GM12878 (cell line): Measurements from ENCODE around the gene SORCS2. TPM values are rescaled to one million over a fixed set of nuclear protein-coding genes. Genes with fewer than 3 reads are reported as not detected.

Source experiments
- ATAC-seq: fragments of 200-7000 bp; cut with Tn5 transposase; 3 replicates; pipeline ENCODE4 v1.9.1; 2020; ENCODE audit warnings: mild to moderate bottlenecking, moderate library complexity
- BruUV-seq: library from RNA; stranded (reverse); fragments of 400-500 nt; replicated peaks from 2 replicates; lab custom pipeline; 2021; lab: Mats Ljungman, UMichigan
- CTCF ChIA-PET: fragments of 300-600 bp; sonication (Branson Sonifier 250); formaldehyde crosslinking; extraction: SDS; loops from one replicate; lab custom pipeline; 2021; ENCODE audit warnings: inconsistent platforms; lab: Yijun Ruan, JAX
- POLR2A ChIA-PET: fragments of 350-600 bp; formaldehyde crosslinking; extraction: SDS; loops from one replicate; lab custom pipeline; 2021; ENCODE audit warnings: inconsistent platforms; lab: Charles Lee
- RAD21 ChIA-PET: fragments of 300-600 bp; sonication (Branson Sonifier 250); formaldehyde crosslinking; loops from one replicate; lab custom pipeline; 2023; ENCODE audit warnings: antibody characterized with exemption; ENCODE audit not compliant: unreplicated experiment; lab: Charles Lee
- SMC1A ChIA-PET: fragments of 300-600 bp; sonication (Branson Sonifier 250); formaldehyde crosslinking; loops from one replicate; lab custom pipeline; 2023; ENCODE audit not compliant: unreplicated experiment, uncharacterized antibody; lab: Charles Lee
- DNase-seq: peaks from one replicate; pipeline ENCODE4 v3.0.0-alpha.2; 2011; ENCODE audit warnings: low read depth, low spot score
- FAIRE-seq: peaks from 3 replicates; lab custom pipeline; 2011; peaks lifted over from hg19 to GRCh38; lab: Jason Lieb, UNC
- H2AFZ ChIP-seq: 2 replicates; pipeline ENCODE4 v1.6.0; 2011; ENCODE audit warnings: low read depth, low read length, control low read depth; ENCODE audit not compliant: control insufficient read depth
- H3K27ac ChIP-seq: 2 replicates; pipeline ENCODE4 v1.5.1; 2011; ENCODE audit warnings: control low read depth; ENCODE audit not compliant: control insufficient read depth, insufficient read depth
- H3K27me3 ChIP-seq, 2 experiments: replicated peaks in 1 of 2; 2 replicates each; pipeline versions ENCODE4 v1.6.0 to v1.6.1; 2011; ENCODE audit warnings: low read length in 1 of 2; ENCODE audit not compliant: control insufficient read depth in 2 of 2, insufficient read depth in 2 of 2
- H3K36me3 ChIP-seq, 2 experiments: 2 replicates each; pipeline ENCODE4 v1.5.1; 2011; ENCODE audit warnings: low read length in 1 of 2; ENCODE audit not compliant: control insufficient read depth in 2 of 2, insufficient read depth in 2 of 2
- H3K4me1 ChIP-seq: 2 replicates; pipeline ENCODE4 v1.6.1; 2011; ENCODE audit warnings: mild to moderate bottlenecking, low read length, moderate library complexity, mixed read lengths; ENCODE audit not compliant: control insufficient read depth, insufficient read depth
- H3K4me2 ChIP-seq: 2 replicates; pipeline ENCODE4 v1.6.0; 2011; ENCODE audit warnings: control low read depth; ENCODE audit not compliant: control insufficient read depth, insufficient read depth
- H3K4me3 ChIP-seq: fragments of 200-600 bp; sonication (generic); 2 replicates; pipeline ENCODE4 v1.5.1; 2016
- H3K79me2 ChIP-seq: 2 replicates; pipeline ENCODE4 v1.6.0; 2011; ENCODE audit warnings: low read length; ENCODE audit not compliant: control insufficient read depth, insufficient read depth
- H3K9ac ChIP-seq: 2 replicates; pipeline ENCODE4 v1.8.0; 2011; ENCODE audit warnings: low read length, control low read depth, mixed read lengths; ENCODE audit not compliant: control insufficient read depth, insufficient read depth
- H3K9me3 ChIP-seq: replicated peaks from 3 replicates; pipeline ENCODE4 v1.5.1; 2011; ENCODE audit warnings: mild to moderate bottlenecking, low read length; ENCODE audit not compliant: control insufficient read depth, insufficient read depth
- H4K20me1 ChIP-seq: 2 replicates; pipeline ENCODE4 v1.6.0; 2011; ENCODE audit not compliant: control insufficient read depth, insufficient read depth
- ASH2L ChIP-seq: fragments of 300-600, 200-600 bp; sonication (generic); IDR thresholded peaks from 2 replicates; pipeline ENCODE4 v1.6.1; 2017; ENCODE audit warnings: low read depth, mild to moderate bottlenecking, borderline replicate concordance
- ATF2 ChIP-seq: IDR thresholded peaks from 2 replicates; pipeline ENCODE4 v1.6.1; 2012; ENCODE audit warnings: low read length, inconsistent platforms
- BCL3 ChIP-seq: IDR thresholded peaks from 2 replicates; pipeline ENCODE4 v1.6.1; 2011; ENCODE audit warnings: borderline replicate concordance, low read depth, mild to moderate bottlenecking, moderate library complexity, low read length; ENCODE audit not compliant: insufficient read depth, poor library complexity, severe bottlenecking
- BMI1 ChIP-seq: fragments of 450-650 bp; IDR thresholded peaks from 2 replicates; pipeline ENCODE4 v1.6.1; 2016; ENCODE audit warnings: mild to moderate bottlenecking, moderate library complexity, borderline replicate concordance
- CBFB ChIP-seq: IDR thresholded peaks from 2 replicates; pipeline ENCODE4 v1.6.1; 2016; ENCODE audit warnings: antibody characterized with exemption, low read depth
- MYB ChIP-seq: fragments of 150-350 bp; IDR thresholded peaks from 2 replicates; pipeline ENCODE4 v1.6.1; 2014; ENCODE audit warnings: mild to moderate bottlenecking, low read depth, low read length, borderline replicate concordance
- RBBP5 ChIP-seq: fragments of 200-600 bp; sonication (generic); conservative IDR thresholded peaks from 2 replicates; pipeline ENCODE4 v1.6.1; 2016
- RELA ChIP-seq: fragments of 450-650 bp; IDR thresholded peaks from 2 replicates; pipeline ENCODE4 v1.8.0; 2014; ENCODE audit warnings: borderline replicate concordance; ENCODE audit not compliant: partially characterized antibody
- SKIL ChIP-seq: fragments of 450-650 bp; IDR thresholded peaks from 2 replicates; pipeline ENCODE4 v1.6.1; 2017; ENCODE audit warnings: mild to moderate bottlenecking, low read depth, inconsistent platforms; ENCODE audit not compliant: poor library complexity, severe bottlenecking
- SPI1 ChIP-seq: IDR thresholded peaks from 2 replicates; pipeline ENCODE4 v1.6.1; 2011; ENCODE audit warnings: low read depth, mild to moderate bottlenecking, low read length, moderate library complexity, borderline replicate concordance; ENCODE audit not compliant: insufficient read depth
- ZBED1 ChIP-seq: IDR thresholded peaks from 2 replicates; pipeline ENCODE4 v1.6.1; 2016; ENCODE audit warnings: borderline replicate concordance
- ZNF274 ChIP-seq: IDR thresholded peaks from one replicate; pipeline ENCODE4 v1.8.0; 2011; ENCODE audit not compliant: insufficient read length, insufficient read depth
- WGBS: methylation state at CpG from one replicate; pipeline ENCODE4 v1.1.6; 2016; ENCODE audit warnings: low lambda C conversion rate; ENCODE audit not compliant: insufficient replicate concordance, insufficient coverage; ENCODE audit errors: missing lambda C conversion rate; 5-methylcytosine and 5-hydroxymethylcytosine counted together
- in situ Hi-C: fragments of 300-500 bp; cut with MboI; formaldehyde crosslinking; loops from 9 replicates; pipeline ENCODE4 v1.14.3; 2018; ENCODE audit warnings: mixed read lengths
- intact Hi-C: fragments of 100-400 bp; cut with micrococcal nuclease; formaldehyde crosslinking; loops from one replicate; pipeline ENCODE4 v1.14.2; 2022; ENCODE audit not compliant: unreplicated experiment
- polyA plus RNA-seq, 11 experiments: library from polyadenylated mRNA; depleted of rRNA in 4 of 11; unstranded in 6 of 11; stranded (reverse) in 5 of 11; fragments of >200 nt; fragmentation: Nextera tagmentation in 4 of 11; fragmentation: Illumina TruSeq in 1 of 11; extraction: Ambion mirVana in 4 of 11; extraction: Trizol in 1 of 11; gene quantifications; 1 replicate in 1 of 11; 2 replicates in 10 of 11; pipeline versions ENCODE4 v1.2.1 to v1.2.3, GENCODE V29; 2011 to 2016; ENCODE audit warnings: inconsistent platforms in 2 of 11, missing spikeins in 2 of 11, low read depth in 1 of 11
- total RNA-seq, 4 experiments: library from RNA; depleted of rRNA in 3 of 4; stranded (reverse); fragments of >200 nt in 3 of 4; fragmentation: Illumina TruSeq in 1 of 4; extraction: Trizol in 1 of 4; gene quantifications; 2 replicates each; pipeline versions ENCODE4 v1.2.1 to v1.2.3, GENCODE V29; 2013 to 2021
- TF ChIP-seq, protein P1 (sequence below): IDR thresholded peaks from 2 replicates; pipeline ENCODE4 v1.6.1; 2011; ENCODE audit warnings: borderline replicate concordance, low read depth, mild to moderate bottlenecking, moderate library complexity, mixed read lengths, low read length; ENCODE audit not compliant: insufficient read depth; ENCODE audit errors: extremely low read length
- TF ChIP-seq, protein P2 (sequence below): IDR thresholded peaks from 2 replicates; pipeline ENCODE4 v1.6.1; 2012; ENCODE audit warnings: low read depth, low read length, improper control_type of control experiment

Gene SORCS2
- total and polyA plus RNA-seq, 10 of the 15 experiments (the other 5 are each of a cell fraction or from before 2014, with no cell fraction given), result 0.01 to 0.15 (median 0.05) TPM; not detected in 5

DNA sequence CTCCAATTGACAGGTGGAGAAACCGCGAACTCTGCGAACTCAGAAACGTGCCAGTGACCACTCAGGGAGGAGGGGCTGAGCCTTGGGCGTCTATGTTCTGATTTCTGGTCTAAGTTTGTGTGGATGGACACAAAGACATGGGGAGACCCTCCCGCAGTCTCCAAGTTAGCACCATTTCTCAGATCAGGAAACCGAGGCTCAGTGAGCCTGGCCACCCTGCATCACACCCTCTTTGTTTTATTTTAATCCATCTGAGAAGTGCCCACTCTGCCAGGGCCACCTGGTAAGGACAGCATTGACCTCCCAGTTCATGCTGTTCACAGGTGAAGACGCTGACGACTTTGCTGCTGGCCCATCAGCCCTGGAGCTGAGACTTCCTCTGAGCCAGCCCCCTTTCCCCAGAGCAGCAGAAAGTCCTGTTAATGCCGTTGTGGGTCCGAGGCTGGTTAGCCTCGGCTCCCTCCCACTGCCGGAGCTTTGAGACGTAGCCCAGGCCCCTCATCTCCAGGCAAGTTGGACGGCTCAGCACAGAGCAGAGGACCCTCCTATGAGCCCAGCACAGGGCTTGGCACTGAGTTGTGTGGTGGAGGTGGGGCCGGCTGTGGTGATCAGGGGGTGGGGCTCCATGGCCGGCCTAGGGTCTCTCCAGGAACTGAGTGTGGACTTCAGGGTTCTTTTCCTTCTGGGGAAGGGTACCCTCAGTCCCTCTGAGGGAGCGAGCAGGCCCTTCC, 198.7 kb downstream of the SORCS2 start (continued):
- TF ChIP-seq BMI1, result no peak
- TF ChIP-seq CBFB, result no peak

- FAIRE-seq (no peak), ATAC-seq (no peak), DNase-seq (no peak)
- no TSS peak for BruUV-seq
- intact Hi-C loops (no loop called here), in situ Hi-C loops (no loop called here)
- no peaks in the 10 kb centered on the region; a peak in 1 of 4 replicates for H3K27me3 ChIP-seq
- H3K9ac ChIP-seq, result no peak overlapping the region
- RAD21 ChIA-PET, result no interaction called here
- no peak overlapping the region for H3K27ac ChIP-seq
- H3K9me3 ChIP-seq, result no peaks in the 10 kb centered on the region
- H3K4me3 ChIP-seq, result no peak overlapping the region
- H3K79me2 ChIP-seq, result no peaks in the 10 kb centered on the region
- H3K4me2 ChIP-seq, result no peak overlapping the region
- no peaks in the 10 kb centered on the region for H3K36me3 ChIP-seq
- CTCF ChIA-PET, result interaction anchor here (0.6 kb wide), 1 partner anchor 1572 kb away, joined by 3 read pairs; no protein-coding TSS in a partner anchor
- 8% methylated on average over 18 of the region's 18 CpGs for WGBS
- no peak overlapping the region for H2AFZ ChIP-seq
- POLR2A ChIA-PET, result no interaction called here
- no peaks in the 10 kb centered on the region for H4K20me1 ChIP-seq
- no peaks in the 10 kb centered on the region for H3K4me1 ChIP-seq
- SMC1A ChIA-PET, result interaction anchor here (1.5 kb wide), 1 partner anchor 410 kb away, joined by 4 read pairs; no protein-coding TSS in a partner anchor
- TF ChIP-seq BCL3 (no peak), RELA (no peak), ASH2L (no peak), ZBED1 (no peak), RBBP5 (no peak), MYB (no peak), ATF2 (no peak), SPI1 (no peak), SKIL (no peak), ZNF274 (no peak)
- TF ChIP-seq, protein P1, sequence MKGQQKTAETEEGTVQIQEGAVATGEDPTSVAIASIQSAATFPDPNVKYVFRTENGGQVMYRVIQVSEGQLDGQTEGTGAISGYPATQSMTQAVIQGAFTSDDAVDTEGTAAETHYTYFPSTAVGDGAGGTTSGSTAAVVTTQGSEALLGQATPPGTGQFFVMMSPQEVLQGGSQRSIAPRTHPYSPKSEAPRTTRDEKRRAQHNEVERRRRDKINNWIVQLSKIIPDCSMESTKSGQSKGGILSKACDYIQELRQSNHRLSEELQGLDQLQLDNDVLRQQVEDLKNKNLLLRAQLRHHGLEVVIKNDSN, result no peak
- TF ChIP-seq, protein P2, sequence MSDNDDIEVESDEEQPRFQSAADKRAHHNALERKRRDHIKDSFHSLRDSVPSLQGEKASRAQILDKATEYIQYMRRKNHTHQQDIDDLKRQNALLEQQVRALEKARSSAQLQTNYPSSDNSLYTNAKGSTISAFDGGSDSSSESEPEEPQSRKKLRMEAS, result no peak
These were observed 199.5 kb downstream of the SORCS2 start for GRCh38 chr4:7391637-7392437.
